Mesodermal cell (in vitro differentiated cells): ENCODE results near the gene TOX3.

Source experiments
- H3K27ac ChIP-seq: 2 replicates; pipeline ENCODE4 v1.7.0; 2013; ENCODE audit warnings: mild to moderate bottlenecking, low read depth, low read length, moderate library complexity; ENCODE audit not compliant: severe bottlenecking
- H3K36me3 ChIP-seq: 2 replicates; pipeline ENCODE4 v1.7.1; 2013; ENCODE audit warnings: mild to moderate bottlenecking, low read length, moderate library complexity; ENCODE audit not compliant: control insufficient read depth, insufficient read depth
- H3K4me1 ChIP-seq: one replicate; pipeline ENCODE4 v1.7.1; 2013; ENCODE audit warnings: mild to moderate bottlenecking, low read length; ENCODE audit not compliant: insufficient read depth, control insufficient read depth, poor library complexity, severe bottlenecking
- H3K4me3 ChIP-seq: 2 replicates; pipeline ENCODE4 v1.7.0; 2013; ENCODE audit warnings: low read length, control low read depth, mild to moderate bottlenecking; ENCODE audit not compliant: insufficient read depth, poor library complexity, severe bottlenecking; ENCODE audit errors: extremely low read depth
- H3K9me3 ChIP-seq: 2 replicates; pipeline ENCODE4 v1.7.1; 2013; ENCODE audit warnings: mild to moderate bottlenecking, low read length, moderate library complexity; ENCODE audit not compliant: control insufficient read depth
- WGBS, 2 experiments: methylation state at CpG; one replicate each; pipeline ENCODE4 v1.1.5; 2013; ENCODE audit warnings: missing lambda C conversion rate in 2 of 2; ENCODE audit not compliant: insufficient coverage in 2 of 2; 5-methylcytosine and 5-hydroxymethylcytosine counted together

TOX3 gene

GRCh38 chr16:52515068-52515671 lies 31.8 kb downstream of the TOX3 start:
- Histone ChIP-seq H3K36me3 (no peaks in the 10 kb centered on the region), H3K4me3 (no peak overlapping the region), H3K4me1 (no peaks in the 10 kb centered on the region), H3K27ac (no peak overlapping the region), H3K9me3 (no peaks in the 10 kb centered on the region)
- WGBS, 2 experiments = 40 to 88% methylated on average over 1 to 3 of the region's 4 CpGs

DNA sequence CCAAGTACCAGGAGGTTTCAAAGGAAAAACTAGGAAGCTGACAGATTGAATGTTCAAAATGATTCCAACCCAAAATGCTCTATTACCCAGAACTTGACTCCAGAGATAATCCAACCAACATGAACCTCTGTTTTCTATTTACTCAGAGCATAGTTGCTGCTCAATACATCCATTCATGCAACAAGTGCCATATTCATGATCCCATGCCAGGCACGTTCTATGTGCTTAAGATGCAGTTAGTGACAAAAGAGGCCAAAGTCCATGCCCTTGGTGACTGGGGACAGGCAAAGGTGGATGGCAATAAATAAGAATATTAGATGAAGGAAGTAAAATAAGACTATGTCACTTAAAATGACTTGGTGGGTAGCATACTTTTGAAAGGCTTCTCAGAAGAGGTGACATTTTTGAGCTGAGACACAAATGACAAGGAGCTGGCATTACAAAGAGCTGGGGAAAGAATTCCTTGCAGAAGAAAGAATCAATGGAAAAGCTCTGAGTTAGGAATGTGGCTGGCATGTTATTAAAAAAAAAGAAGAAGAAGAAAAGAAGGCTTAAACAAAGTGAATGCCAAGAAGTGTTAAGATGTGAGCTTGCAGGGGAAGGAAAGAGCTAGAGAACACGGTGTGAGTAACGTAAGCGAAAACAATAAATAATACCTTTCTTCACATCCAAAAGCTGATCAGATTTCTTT lies 34.5 kb downstream of the TOX3 start:
- Histone ChIP-seq H3K9me3 (no peaks in the 10 kb centered on the region), H3K36me3 (no peaks in the 10 kb centered on the region), H3K4me3 (no peak overlapping the region), H3K27ac (no peak overlapping the region), H3K4me1 (no peaks in the 10 kb centered on the region)
- 80 to 83% methylated on average over 1 of the region's 4 CpGs for WGBS, 2 experiments

DNA sequence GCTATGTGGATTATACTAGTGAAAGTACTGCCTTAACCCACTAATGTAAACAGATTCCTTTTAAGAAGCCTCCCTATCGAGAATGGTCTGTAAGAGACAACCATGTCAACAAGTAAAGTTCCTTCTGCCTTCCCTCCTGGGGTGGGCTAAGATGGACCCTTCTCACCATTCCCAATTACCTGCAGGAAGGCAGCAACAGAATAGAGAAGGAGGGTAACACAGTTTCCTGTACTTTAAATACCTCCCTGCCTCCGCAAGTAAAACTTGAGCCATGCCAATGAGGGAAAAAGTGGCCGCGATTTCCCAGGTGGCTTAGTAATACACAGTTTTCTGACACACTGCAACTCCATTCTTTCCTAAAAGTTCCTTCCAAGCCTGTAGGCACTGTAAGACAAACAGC lies 45.2 kb downstream of the TOX3 start:
- H3K36me3 ChIP-seq = no peaks in the 10 kb centered on the region
- no peak overlapping the region for H3K4me3 ChIP-seq
- WGBS, 2 experiments = 87 to 92% methylated on average over 3 of the region's 4 CpGs
- H3K27ac ChIP-seq = no peak overlapping the region
- H3K4me1 ChIP-seq = no peaks in the 10 kb centered on the region
- no peaks in the 10 kb centered on the region for H3K9me3 ChIP-seq

- Histone ChIP-seq H3K36me3 (no peaks in the 10 kb centered on the region), H3K4me3 (no peak overlapping the region), H3K9me3 (no peaks in the 10 kb centered on the region), H3K27ac (no peak overlapping the region), H3K4me1 (no peaks in the 10 kb centered on the region)
Measured at GRCh38 chr16:52500963-52501362, 46.0 kb downstream of the TOX3 start.

- Histone ChIP-seq H3K27ac (no peak overlapping the region), H3K4me1 (no peaks in the 10 kb centered on the region), H3K36me3 (no peaks in the 10 kb centered on the region), H3K9me3 (no peaks in the 10 kb centered on the region), H3K4me3 (no peak overlapping the region)
- WGBS, 2 experiments = 64 to 84% methylated on average over 2 of the region's 5 CpGs
Measured at GRCh38 chr16:52499060-52499440, 47.9 kb downstream of the TOX3 start.

GRCh38 chr16:52498328-52499059 lies 48.4 kb downstream of the TOX3 start:
- WGBS, 2 experiments = 87 to 88% methylated on average over 11 to 12 of the region's 16 CpGs
- H3K27ac ChIP-seq = no peak overlapping the region
- no peaks in the 10 kb centered on the region for H3K36me3 ChIP-seq
- H3K4me3 ChIP-seq = no peak overlapping the region
- H3K9me3 ChIP-seq = no peaks in the 10 kb centered on the region
- no peaks in the 10 kb centered on the region for H3K4me1 ChIP-seq

GRCh38 chr16:52497067-52497816 lies 49.7 kb downstream of the TOX3 start:
- Histone ChIP-seq H3K4me1 (no peaks in the 10 kb centered on the region), H3K27ac (no peak overlapping the region), H3K9me3 (no peaks in the 10 kb centered on the region), H3K36me3 (no peaks in the 10 kb centered on the region), H3K4me3 (no peak overlapping the region)
- no CpG with 5 or more reads among the region's 1 CpG for WGBS, 2 experiments

DNA sequence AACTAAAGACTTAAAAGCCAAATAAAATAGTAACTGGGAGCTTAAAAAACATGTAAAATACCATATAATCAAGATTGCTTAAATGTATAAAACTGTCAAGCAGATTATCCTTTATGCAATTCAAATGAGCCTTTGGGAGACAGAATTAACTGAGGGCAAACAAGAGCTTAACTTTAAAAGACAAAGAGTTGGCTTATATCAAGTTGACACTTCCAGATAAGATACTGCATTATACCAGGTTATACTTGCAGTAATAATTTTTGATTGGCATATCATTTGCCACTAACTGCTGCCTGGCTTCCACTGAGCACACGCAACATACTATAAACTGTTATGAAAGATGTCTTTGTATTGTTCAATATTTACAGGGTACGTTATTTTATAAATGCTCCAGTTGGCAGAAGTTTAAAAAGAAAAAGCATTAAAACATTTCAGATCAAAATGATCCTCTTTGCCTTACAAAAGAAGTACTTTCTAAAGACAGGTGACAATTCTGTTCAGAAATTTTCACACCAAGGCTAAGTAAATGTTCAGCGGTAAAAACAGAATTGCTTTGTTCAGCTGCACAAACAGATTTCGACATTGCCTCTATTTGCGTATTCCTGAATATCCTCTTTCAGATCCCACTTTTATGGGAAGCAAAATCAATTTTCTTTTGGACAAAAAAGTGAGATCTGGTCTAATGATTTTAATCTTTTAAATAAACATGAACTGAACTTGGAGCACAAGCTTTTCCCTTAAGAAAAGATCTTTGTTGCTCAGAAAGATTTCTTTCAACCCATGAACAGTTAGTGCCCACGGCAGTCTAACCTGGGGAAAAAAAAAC lies 50.7 kb downstream of the TOX3 start:
- Histone ChIP-seq H3K36me3 (no peaks in the 10 kb centered on the region), H3K4me3 (no peak overlapping the region), H3K27ac (no peak overlapping the region), H3K9me3 (no peaks in the 10 kb centered on the region), H3K4me1 (no peaks in the 10 kb centered on the region)
- 100% methylated on average over 1 of the region's 6 CpGs for WGBS, 2 experiments

- 100% methylated on average over 1 of the region's 3 CpGs for WGBS, 2 experiments
- no peaks in the 10 kb centered on the region for H3K4me1 ChIP-seq
Measured at GRCh38 chr16:52494621-52495020, 52.3 kb downstream of the TOX3 start.

GRCh38 chr16:52494145-52494544 lies 52.8 kb downstream of the TOX3 start:
- Histone ChIP-seq H3K9me3 (no peaks in the 10 kb centered on the region), H3K4me1 (no peaks in the 10 kb centered on the region), H3K36me3 (no peaks in the 10 kb centered on the region), H3K4me3 (no peak overlapping the region), H3K27ac (no peak overlapping the region)
- 90 to 93% methylated on average over 2 of the region's 4 CpGs for WGBS, 2 experiments

More at GRCh38 chr16:52494621-52495020, 52.3 kb downstream of the TOX3 start:
- Histone ChIP-seq H3K27ac (no peak overlapping the region), H3K36me3 (no peaks in the 10 kb centered on the region), H3K4me3 (no peak overlapping the region), H3K9me3 (no peaks in the 10 kb centered on the region)
